Upper lobe of left lung (tissue), 6 donors: ENCODE measurements around the gene NID2. TPM values are rescaled to one million over a fixed set of nuclear protein-coding genes. Genes with fewer than 3 reads are reported as not detected.

ENCODE experiments used
- ATAC-seq, 2 donors: fragments of 200-7000 bp; cut with Tn5 transposase; one replicate each; pipeline ENCODE4 v1.9.1; 2022; ENCODE audit warnings: mild to moderate bottlenecking in 2 of 2, moderate library complexity in 2 of 2; ENCODE audit not compliant: low FRiP score in 2 of 2
- DNase-seq, 2 donors: peaks; one replicate each; pipeline ENCODE4 v3.0.0-alpha.2; 2019 to 2020
- H3K27ac ChIP-seq, 4 donors: fragments of 200-600 bp; sonication (generic); one replicate each; pipeline ENCODE4 v1.5.1; 2016 to 2019
- H3K27me3 ChIP-seq, 4 donors: fragments of 200-600 bp; sonication (generic); one replicate each; pipeline ENCODE4 v1.5.1; 2017 to 2019
- H3K36me3 ChIP-seq, 4 donors: fragments of 200-600 bp; sonication (generic); one replicate each; pipeline ENCODE4 v1.5.1; 2016 to 2019
- H3K4me1 ChIP-seq, 4 donors: fragments of 200-600 bp; sonication (generic); one replicate each; pipeline ENCODE4 v1.5.1; 2018 to 2019
- H3K4me3 ChIP-seq, 4 donors: fragments of 200-600 bp; sonication (generic); one replicate each; pipeline ENCODE4 v1.5.1; 2017 to 2019; ENCODE audit warnings: mild to moderate bottlenecking in 2 of 4, moderate library complexity in 1 of 4
- H3K9me3 ChIP-seq, 4 donors: fragments of 200-600 bp; sonication (generic); one replicate each; pipeline ENCODE4 v1.5.1; 2018 to 2019
- EP300 ChIP-seq, 4 donors: sonication (generic); formaldehyde crosslinking; IDR thresholded peaks; one replicate each; pipeline ENCODE4 v1.5.1; 2017; ENCODE audit warnings: antibody characterized with exemption in 4 of 4, control low read depth in 2 of 4
- POLR2A ChIP-seq, 4 donors: fragments of 450-650 bp; IDR thresholded peaks; one replicate each; pipeline ENCODE4 v1.5.1; 2016 to 2017; ENCODE audit warnings: antibody characterized with exemption in 4 of 4, mild to moderate bottlenecking in 2 of 4
- POLR2AphosphoS5 ChIP-seq, 2 donors: sonication (generic); formaldehyde crosslinking; IDR thresholded peaks; one replicate each; pipeline ENCODE4 v1.5.1; 2017; ENCODE audit warnings: antibody characterized with exemption in 2 of 2
- WGBS, 2 donors: methylation state at CpG; one replicate each; pipeline ENCODE4 v1.1.5; 2017 to 2018; 5-methylcytosine and 5-hydroxymethylcytosine counted together
- total RNA-seq, 6 donors: library from RNA; depleted of rRNA in 4 of 6; stranded (reverse); fragments of >200 nt in 4 of 6; gene quantifications; one replicate each; pipeline versions ENCODE4 v1.1.0 to v1.2.1, GENCODE V29; 2016 to 2021
- TF ChIP-seq, protein P1 (sequence below), 6 experiments: fragments of 450-650 bp in 4 of 6; fragments of 200-600 bp in 2 of 6; sonication (generic) in 2 of 6; IDR thresholded peaks; one replicate each; pipeline ENCODE4 v1.5.1; 2016 to 2019; ENCODE audit warnings: antibody characterized with exemption in 6 of 6
- donor health status: DM: no; HTN: no; CAD: no; lungs with moderate emphysema.
- donor health status: DM: no; HTN: yes; CAD: no; lungs with severe emphysema.

NID2 gene
- total RNA-seq, 6 donors from 2014 or later, result 4.9 to 33.5 (median 8.3) TPM

DNA sequence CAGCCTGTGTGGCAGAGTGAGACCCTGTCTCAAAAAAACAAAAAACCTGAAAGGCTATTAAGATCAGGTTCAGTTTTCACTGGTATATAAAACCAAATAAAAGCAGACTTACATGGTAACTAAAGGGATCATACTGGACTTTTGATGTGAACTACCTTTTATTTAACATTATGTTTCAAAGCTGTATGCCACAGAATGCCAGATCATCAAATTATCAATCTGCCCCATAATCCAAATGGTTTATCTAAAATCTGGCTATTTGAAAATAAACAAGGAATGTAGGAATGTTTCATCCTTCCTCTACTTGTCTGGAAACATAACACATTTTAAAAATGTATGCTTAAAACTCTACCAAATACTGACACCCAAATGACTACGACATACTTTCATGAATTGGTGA, 14.2 kb downstream of the NID2 start:
- 43 to 45% methylated on average over 1 of the region's 1 CpG for WGBS, 2 donors
- peaks cover 0 to 6% (median 3%) of the 10 kb centered on the region in 4 donors for H3K4me1 ChIP-seq
- H3K9me3 ChIP-seq, result no peaks in the 10 kb centered on the region

DNA sequence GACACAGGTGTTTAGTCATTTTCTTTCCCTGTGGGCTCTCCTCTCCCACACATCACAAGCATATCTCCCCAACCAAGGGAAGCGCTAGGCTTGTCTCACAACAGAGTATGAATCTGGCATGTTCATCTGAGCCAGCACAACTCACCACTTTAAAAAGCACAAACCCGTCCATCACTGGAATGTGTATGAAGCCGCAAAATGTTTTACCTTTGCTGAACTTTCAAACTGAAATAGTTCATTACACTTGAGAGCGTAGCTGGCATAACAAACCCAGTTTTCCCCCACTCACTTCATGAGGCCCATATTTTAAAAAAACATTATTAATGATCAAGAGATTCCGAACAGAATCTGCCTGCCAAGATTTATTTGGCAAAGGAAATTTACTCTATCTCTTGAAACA, 15.8 kb downstream of the NID2 start:
- peaks cover 0 to 6% (median 2%) of the 10 kb centered on the region in 4 donors for H3K4me1 ChIP-seq
- H3K9me3 ChIP-seq, result no peaks in the 10 kb centered on the region
- DNase-seq (no peak), ATAC-seq (peak in 1 of 2 donors; percentile 71)
- H3K27ac ChIP-seq, result peak overlapping the region in 3 of 4 donors; percentile 27 to 60 (median 30)
- TF ChIP-seq EP300 (IDR thresholded peaks at IDR 0.05), result no peak
- TF ChIP-seq, protein P1, sequence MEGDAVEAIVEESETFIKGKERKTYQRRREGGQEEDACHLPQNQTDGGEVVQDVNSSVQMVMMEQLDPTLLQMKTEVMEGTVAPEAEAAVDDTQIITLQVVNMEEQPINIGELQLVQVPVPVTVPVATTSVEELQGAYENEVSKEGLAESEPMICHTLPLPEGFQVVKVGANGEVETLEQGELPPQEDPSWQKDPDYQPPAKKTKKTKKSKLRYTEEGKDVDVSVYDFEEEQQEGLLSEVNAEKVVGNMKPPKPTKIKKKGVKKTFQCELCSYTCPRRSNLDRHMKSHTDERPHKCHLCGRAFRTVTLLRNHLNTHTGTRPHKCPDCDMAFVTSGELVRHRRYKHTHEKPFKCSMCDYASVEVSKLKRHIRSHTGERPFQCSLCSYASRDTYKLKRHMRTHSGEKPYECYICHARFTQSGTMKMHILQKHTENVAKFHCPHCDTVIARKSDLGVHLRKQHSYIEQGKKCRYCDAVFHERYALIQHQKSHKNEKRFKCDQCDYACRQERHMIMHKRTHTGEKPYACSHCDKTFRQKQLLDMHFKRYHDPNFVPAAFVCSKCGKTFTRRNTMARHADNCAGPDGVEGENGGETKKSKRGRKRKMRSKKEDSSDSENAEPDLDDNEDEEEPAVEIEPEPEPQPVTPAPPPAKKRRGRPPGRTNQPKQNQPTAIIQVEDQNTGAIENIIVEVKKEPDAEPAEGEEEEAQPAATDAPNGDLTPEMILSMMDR (IDR thresholded peaks at IDR 0.05), result no peak
- TF ChIP-seq POLR2AphosphoS5 (IDR thresholded peaks at IDR 0.05), result no peak
- TF ChIP-seq POLR2A (IDR thresholded peaks at IDR 0.05), result no peak
- no peak overlapping the region for H3K4me3 ChIP-seq
- no peaks in the 10 kb centered on the region for H3K36me3 ChIP-seq
- WGBS, 2 donors, result 49 to 64% methylated on average over 5 of the region's 5 CpGs
- no peaks in the 10 kb centered on the region for H3K27me3 ChIP-seq

More for the DNA sequence above, 14.2 kb downstream of the NID2 start:
- Histone ChIP-seq H3K36me3 (no peaks in the 10 kb centered on the region), H3K27ac (no peak overlapping the region), H3K4me3 (no peak overlapping the region), H3K27me3 (no peaks in the 10 kb centered on the region)
- no peak for DNase-seq
- ATAC-seq, result no peak
- TF ChIP-seq POLR2AphosphoS5 (IDR thresholded peaks at IDR 0.05) (no peak), POLR2A (IDR thresholded peaks at IDR 0.05) (no peak)

DNA sequence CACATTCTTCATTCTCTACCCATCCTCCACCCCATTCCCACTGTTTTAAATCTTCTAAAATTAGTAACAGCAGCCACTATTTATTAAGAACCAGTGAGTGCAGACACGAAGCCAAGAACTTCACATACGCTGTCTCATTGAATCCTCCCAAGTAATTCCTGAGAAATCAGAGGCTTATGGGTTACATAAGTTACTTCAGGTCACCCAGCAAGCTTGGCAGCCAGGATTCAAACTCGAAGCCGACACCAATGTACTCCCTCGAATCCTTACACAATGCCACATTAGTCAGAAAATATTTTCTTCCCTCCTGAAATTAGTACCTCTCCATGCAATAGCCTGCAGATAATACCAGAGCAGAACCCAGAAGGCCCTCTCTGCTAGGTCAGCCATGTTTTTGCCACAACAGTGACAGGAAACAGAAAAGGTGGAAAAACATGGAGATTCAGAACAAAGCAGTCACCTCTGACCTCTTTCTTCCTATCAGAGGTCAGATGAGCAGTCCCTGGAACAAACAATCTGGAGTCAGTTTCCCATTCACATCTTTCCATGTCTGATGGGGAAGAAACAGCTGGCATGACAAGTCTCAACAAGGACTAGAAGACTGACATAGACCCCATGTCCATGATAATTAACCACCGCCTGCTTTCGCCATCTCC, 16.4 kb downstream of the NID2 start:
- Histone ChIP-seq H3K4me3 (no peak overlapping the region), H3K36me3 (no peaks in the 10 kb centered on the region), H3K9me3 (no peaks in the 10 kb centered on the region), H3K4me1 (peaks cover 0 to 6% (median 2%) of the 10 kb centered on the region in 4 donors), H3K27ac (peak overlapping the region in 3 of 4 donors; percentile 27 to 60 (median 30)), H3K27me3 (no peaks in the 10 kb centered on the region)
- WGBS, 2 donors, result 66 to 69% methylated on average over 7 of the region's 7 CpGs
- no peak for DNase-seq
- ATAC-seq, result peak in 1 of 2 donors; percentile 68
- TF ChIP-seq POLR2AphosphoS5 (IDR thresholded peaks at IDR 0.05), result no peak
- TF ChIP-seq POLR2A (IDR thresholded peaks at IDR 0.05), result no peak
- TF ChIP-seq EP300 (IDR thresholded peaks at IDR 0.05), result no peak
- TF ChIP-seq, protein P1 (IDR thresholded peaks at IDR 0.05), result no peak

DNA sequence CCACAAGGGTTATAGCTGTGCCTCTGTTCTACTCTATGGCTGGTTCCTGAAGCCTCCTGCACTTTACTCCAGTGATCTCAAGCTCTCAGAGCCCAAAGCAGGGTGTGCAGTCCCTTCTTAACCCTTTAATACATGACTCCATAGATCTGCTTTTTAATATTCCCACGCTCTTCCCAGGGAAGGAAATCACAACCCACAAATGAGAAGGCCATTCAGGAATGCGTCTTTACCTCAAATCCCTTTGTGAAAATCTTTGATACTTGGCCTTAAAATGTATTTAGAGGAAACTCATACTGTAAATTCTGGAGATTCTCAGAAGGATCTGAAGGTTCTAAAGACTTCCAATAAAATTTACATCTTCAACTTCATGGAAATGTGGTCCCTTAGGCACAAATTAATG, 17.0 kb downstream of the NID2 start:
- WGBS, 2 donors, result 68 to 75% methylated on average over 2 of the region's 2 CpGs
- H3K36me3 ChIP-seq, result no peaks in the 10 kb centered on the region
- no peak for DNase-seq
- peaks cover 0 to 6% (median 2%) of the 10 kb centered on the region in 4 donors for H3K4me1 ChIP-seq
- peak overlapping the region in 3 of 4 donors; percentile 26 to 60 (median 30) for H3K27ac ChIP-seq
- TF ChIP-seq, protein P1 (IDR thresholded peaks at IDR 0.05), result no peak
- TF ChIP-seq EP300 (IDR thresholded peaks at IDR 0.05) (no peak), POLR2A (IDR thresholded peaks at IDR 0.05) (no peak)
- no peak for ATAC-seq
- H3K27me3 ChIP-seq, result no peaks in the 10 kb centered on the region
- no peak overlapping the region for H3K4me3 ChIP-seq
- H3K9me3 ChIP-seq, result no peaks in the 10 kb centered on the region

DNA sequence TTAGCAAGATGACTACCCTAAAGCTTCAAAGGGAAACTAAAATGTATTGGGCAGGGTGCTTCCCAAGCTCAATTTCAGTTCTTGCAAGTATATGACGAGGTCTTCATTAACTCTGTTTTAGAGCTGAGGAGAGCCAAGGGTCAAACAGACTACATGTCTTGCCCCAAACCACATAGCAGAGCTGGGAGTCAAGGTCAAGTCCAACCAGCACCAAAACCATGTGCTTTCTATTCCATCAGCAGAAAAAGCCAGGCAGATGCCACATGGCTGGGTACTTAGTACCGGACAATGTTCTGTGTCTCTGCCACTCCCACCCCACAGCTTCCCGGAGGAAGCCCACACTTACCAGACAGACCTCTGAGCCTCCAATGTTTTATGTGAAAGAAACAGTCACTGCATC, 17.6 kb downstream of the NID2 start:
- no peak overlapping the region for H3K4me3 ChIP-seq
- DNase-seq (no peak), ATAC-seq (no peak)
- 58 to 63% methylated on average over 3 of the region's 3 CpGs for WGBS, 2 donors
- H3K27ac ChIP-seq, result peak overlapping the region in 1 of 4 donors; percentile 60
- H3K36me3 ChIP-seq, result no peaks in the 10 kb centered on the region
- peaks cover 0 to 10% (median 2%) of the 10 kb centered on the region in 4 donors for H3K4me1 ChIP-seq
- no peaks in the 10 kb centered on the region for H3K27me3 ChIP-seq
- no peak for TF ChIP-seq EP300 (IDR thresholded peaks at IDR 0.05)
- TF ChIP-seq, protein P1 (IDR thresholded peaks at IDR 0.05), result no peak
- TF ChIP-seq POLR2AphosphoS5 (IDR thresholded peaks at IDR 0.05), result no peak
- TF ChIP-seq POLR2A (IDR thresholded peaks at IDR 0.05), result no peak
- H3K9me3 ChIP-seq, result no peaks in the 10 kb centered on the region
